ENCODE measurements around the gene SYCP2L.
"Not testable (repeated sequence)": the region's sequence is repeated elsewhere in the genome, so short reads cannot be mapped to it uniquely, and the experiment has no call there.

SYCP2L gene

GRCh38 chr6:10961837-10962236 is 75.0 kb downstream of the SYCP2L start:
- no peak for DNase-seq

GRCh38 chr6:10962673-10963072 is 75.8 kb downstream of the SYCP2L start:
- no peak for DNase-seq

- DNase-seq = no peak
Measured at GRCh38 chr6:10963113-10963512, 76.3 kb downstream of the SYCP2L start.

- no peak for DNase-seq
Measured at GRCh38 chr6:10964684-10965083, 77.8 kb downstream of the SYCP2L start.

GRCh38 chr6:10968776-10969175 is 81.9 kb downstream of the SYCP2L start:
- DNase-seq = no peak

GRCh38 chr6:10970731-10971130 is 83.9 kb downstream of the SYCP2L start:
- no peak for DNase-seq

DNA sequence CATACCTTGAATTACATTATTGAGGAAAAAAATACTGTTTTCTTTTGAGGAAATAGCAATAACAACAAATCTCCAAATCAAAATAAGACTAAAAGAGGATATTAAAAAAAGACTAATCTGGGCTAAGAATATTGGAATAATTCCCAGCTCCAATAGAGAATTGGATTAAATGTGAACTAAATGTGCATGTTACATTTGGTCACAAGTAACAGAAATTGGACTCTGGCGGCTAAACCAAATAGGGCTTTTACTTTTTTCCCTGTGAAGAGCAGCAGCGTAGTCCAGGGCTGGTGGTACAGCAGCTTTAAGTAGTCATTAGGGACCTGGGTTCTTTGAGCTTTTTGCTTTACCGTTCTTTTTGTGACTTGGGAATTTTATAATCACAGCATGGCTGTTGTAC is 85.3 kb downstream of the SYCP2L start:
- no peak for DNase-seq

- DNase-seq = no peak
Measured at GRCh38 chr6:10976571-10976970, 89.7 kb downstream of the SYCP2L start.

DNA sequence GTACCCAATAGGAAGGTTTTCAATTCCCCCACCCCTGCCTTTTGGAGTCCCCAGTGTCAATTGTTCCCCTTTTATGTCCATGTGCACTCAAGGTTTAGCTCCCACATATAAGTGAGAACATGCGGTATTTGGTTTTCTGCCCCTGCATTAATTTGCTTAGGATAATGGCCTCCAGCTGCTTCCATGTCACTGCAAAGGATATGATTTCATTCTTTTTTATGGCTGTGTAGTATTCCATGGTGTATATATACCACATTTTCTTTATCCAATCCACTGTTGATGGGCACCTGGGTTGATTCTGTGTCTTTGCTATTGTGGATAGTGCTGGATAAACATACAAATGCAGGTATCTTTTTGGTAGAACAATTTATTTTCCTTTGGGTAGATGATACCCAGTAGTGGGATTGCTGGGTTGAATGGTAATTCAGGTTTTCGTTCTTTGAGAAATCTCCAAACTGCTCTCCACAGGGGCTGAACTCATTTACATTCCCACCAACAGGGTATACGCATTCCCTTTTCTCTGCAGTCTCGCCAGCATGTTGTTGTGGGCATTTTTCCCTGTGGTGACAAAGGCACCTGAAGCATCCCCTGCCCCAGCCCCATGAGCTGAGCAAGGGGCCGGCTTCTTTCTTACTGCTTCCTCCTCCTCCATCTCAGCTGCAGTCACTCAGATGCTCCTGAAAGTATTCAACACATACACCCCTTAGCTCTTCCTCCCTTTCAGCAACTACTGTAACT is 90.5 kb downstream of the SYCP2L start:
- no peak for DNase-seq

DNA sequence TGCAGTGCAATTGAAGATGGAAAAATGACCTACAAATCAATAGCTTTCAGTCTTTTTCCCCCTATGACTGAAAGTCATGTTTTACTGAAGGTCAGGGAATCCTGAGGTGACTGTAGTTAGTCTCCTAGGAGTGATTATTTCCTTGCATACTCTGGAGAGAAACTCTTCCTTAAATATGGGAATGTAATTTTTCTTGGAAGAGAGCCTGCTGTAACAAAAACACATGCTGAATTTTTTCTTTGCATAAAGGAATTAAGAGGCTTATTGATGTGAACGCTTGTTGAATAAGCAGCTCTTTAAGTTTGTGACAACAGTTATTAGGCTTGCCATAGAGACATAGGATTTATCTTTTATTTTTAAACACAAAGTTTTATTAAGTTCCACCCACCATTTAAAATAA is 92.8 kb downstream of the SYCP2L start:
- DNase-seq = no peak

- DNase-seq = no peak
Measured at GRCh38 chr6:10981409-10981808, 94.6 kb downstream of the SYCP2L start.

DNA sequence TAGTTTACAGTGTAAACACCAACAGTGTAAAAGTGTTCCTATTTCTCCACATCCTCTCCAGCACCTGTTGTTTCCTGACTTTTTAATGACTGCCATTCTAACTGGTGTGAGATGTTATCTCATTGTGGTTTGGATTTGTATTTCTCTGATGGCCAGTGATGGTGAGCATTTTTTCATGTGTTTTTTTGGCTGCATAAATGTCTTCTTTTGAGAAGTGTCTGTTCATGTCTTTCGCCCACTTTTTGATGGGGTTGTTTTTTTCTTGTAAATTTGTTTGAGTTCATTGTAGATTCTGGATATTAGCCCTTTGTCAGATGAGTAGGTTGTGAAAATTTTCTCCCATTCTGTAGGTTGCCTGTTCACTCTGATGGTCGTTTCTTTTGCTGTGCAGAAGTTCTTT is 98.1 kb downstream of the SYCP2L start:
- not testable (repeated sequence) for DNase-seq

- no peak for DNase-seq
Measured at GRCh38 chr6:10989587-10989986, 102.7 kb downstream of the SYCP2L start.

GRCh38 chr6:10991115-10991514 is 104.3 kb downstream of the SYCP2L start:
- no peak for DNase-seq

DNA sequence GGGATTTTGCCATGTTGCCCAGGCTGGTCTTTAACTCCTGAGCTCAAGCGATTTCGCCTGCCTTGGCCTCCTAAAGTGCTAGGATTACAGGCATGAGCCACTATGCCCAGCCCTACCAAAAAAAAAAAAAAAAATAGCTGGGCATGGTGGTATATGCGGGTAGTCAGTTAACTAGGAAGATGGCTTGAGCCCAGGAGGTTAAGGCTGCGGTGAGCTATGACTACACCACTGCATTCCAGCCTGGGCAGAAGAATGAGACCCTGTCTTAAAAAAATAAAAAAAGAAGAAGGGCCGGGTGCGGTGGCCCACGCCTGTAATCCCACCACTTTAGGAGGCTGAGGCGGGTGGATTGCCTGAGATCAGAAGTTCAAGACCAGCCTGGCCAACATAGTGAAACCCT is 107.0 kb downstream of the SYCP2L start:
- no peak for DNase-seq

DNA sequence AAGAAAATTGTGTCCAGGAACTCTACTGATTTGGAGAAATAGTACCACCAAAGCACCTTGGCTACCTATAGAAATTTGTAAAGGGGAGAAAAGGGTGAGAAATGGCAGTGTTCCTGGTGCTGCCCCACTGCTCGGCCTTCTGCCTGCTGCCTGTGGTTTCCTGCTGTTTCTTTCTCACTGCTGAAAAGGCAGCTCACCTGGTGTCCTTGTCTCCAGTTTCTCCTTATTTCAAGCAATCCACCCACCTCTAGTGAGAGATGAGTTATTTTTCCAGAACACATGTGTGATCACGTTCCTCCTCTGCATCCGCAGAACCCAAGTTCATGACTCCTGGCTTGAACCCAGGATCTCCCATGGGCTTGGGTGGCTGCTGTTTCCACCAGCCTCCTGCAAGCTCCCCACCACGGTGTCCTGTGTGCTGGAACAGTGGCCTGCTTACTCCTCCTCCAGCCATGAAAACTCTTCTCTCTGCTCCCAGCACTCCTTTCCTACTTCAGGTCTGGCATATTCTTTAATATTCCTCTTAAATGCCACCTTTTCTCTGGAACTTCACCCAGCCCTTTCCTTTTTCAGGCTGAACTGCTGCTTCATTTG is 108.4 kb downstream of the SYCP2L start:
- no peak for DNase-seq

DNA sequence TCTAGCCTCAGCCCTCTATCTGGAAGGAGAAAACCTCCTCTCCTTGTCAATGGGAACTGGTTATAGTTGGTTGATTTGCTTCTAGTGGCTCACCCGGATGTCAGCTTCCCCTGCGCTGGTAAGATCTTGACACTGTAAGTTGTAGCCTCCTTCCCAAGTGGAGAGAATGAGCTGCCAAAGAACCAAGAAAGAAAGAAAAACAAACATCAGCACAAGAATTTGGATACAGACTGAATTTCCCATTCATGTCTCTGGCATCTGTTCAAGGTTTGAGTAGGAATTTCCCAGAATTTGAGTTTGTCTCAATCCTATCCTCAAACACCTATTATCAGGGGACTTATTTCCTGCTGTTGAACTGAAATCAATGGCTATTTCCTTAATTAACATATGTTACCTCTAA is 113.1 kb downstream of the SYCP2L start:
- DNase-seq = no peak

DNA sequence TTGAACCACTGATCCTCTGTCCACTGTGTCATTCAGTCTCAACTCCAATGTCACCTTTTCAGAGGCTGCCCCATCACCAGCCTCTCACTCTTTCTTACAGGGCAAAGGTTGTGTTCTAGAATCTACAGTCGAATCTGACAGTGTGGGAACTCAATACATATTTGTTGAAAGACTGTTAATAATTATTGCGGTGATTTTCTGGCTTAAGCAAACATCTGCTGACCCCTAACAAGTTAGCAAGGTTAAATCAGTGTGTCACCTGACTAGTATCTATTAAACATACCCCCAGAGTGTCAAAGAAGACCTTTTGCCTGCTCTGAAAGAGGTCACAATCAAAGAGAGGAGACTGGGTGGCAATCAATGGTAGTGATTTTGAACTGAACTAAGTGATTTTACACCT is 115.3 kb downstream of the SYCP2L start:
- no peak for DNase-seq

- not testable (repeated sequence) for DNase-seq
Measured at GRCh38 chr6:11003297-11003696, 116.4 kb downstream of the SYCP2L start.

DNA sequence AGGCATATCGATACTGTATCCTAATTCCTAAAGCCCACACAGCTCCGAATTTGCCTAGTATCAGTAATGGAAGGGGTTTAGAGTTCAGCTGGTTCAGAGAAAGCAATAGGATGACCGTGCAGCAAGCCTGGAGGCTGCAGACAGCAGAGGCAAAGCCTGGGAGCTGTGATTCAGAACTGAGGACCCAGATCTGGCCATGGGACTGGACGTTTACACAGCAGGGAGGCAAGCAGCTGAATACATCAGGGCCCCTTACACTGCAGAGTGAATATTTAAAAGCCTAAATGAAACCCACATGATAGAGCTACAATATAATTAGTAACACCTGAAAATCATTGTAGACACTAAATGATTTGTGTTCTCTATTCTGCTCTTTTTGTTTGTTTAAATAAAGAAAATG is 119.2 kb downstream of the SYCP2L start:
- DNase-seq = no peak

GRCh38 chr6:11007715-11008608 is 121.1 kb downstream of the SYCP2L start:
- DNase-seq = peak; percentile 40

GRCh38 chr6:11008821-11009220 is 122.0 kb downstream of the SYCP2L start:
- no peak for DNase-seq

- no peak for DNase-seq
Measured at GRCh38 chr6:11009353-11009752, 122.5 kb downstream of the SYCP2L start.

- DNase-seq = no peak
Measured at GRCh38 chr6:11011787-11012234, 125.0 kb downstream of the SYCP2L start.
